Epidermal melanocyte (primary cell): ENCODE data around the gene MEAK7.

ENCODE experiments used
- DNase-seq: peaks from one replicate; pipeline ENCODE4 v3.0.0; 2011; ENCODE audit warnings: low spot score; ENCODE audit not compliant: insufficient read length

Gene MEAK7

GRCh38 chr16:84513123-84513522, 8.7 kb upstream of the MEAK7 start:
- no peak for DNase-seq

- no peak for DNase-seq
Measured at GRCh38 chr16:84511831-84512230, 7.4 kb upstream of the MEAK7 start.

- peak; percentile 41 for DNase-seq
Measured at GRCh38 chr16:84511180-84511800, 6.8 kb upstream of the MEAK7 start.

- DNase-seq: no peak
Measured at GRCh38 chr16:84509032-84509950, 4.8 kb upstream of the MEAK7 start.

- DNase-seq: no peak
Measured at GRCh38 chr16:84508502-84508901, 4.0 kb upstream of the MEAK7 start.

GRCh38 chr16:84507011-84507982, 2.8 kb upstream of the MEAK7 start:
- no peak for DNase-seq

GRCh38 chr16:84505249-84506187, 1.1 kb upstream of the MEAK7 start:
- DNase-seq: no peak

- no peak for DNase-seq
Measured at GRCh38 chr16:84503751-84504395, 586 bp downstream of the MEAK7 start.

- no peak for DNase-seq
Measured at GRCh38 chr16:84502581-84502980, 1.9 kb downstream of the MEAK7 start.

- DNase-seq: no peak
Measured at GRCh38 chr16:84502075-84502474, 2.4 kb downstream of the MEAK7 start.

GRCh38 chr16:84501077-84501735, 3.3 kb downstream of the MEAK7 start:
- no peak for DNase-seq

GRCh38 chr16:84500531-84500930, 3.9 kb downstream of the MEAK7 start:
- no peak for DNase-seq

- DNase-seq: no peak
Measured at GRCh38 chr16:84499638-84500037, 4.8 kb downstream of the MEAK7 start.

- no peak for DNase-seq
Measured at GRCh38 chr16:84498859-84499620, 5.4 kb downstream of the MEAK7 start.

- DNase-seq: no peak
Measured at GRCh38 chr16:84498223-84498610, 6.2 kb downstream of the MEAK7 start.

- DNase-seq: no peak
Measured at GRCh38 chr16:84497418-84498222, 6.8 kb downstream of the MEAK7 start.

GRCh38 chr16:84496991-84497390, 7.5 kb downstream of the MEAK7 start:
- DNase-seq: no peak

- DNase-seq: no peak
Measured at GRCh38 chr16:84495506-84495905, 9.0 kb downstream of the MEAK7 start.
